Bronchial epithelial cell (primary cell): Measurements from ENCODE around the gene DCAF5. TPM values are rescaled to one million over a fixed set of nuclear protein-coding genes. Genes with fewer than 3 reads are reported as not detected.

Experiments used
- DNase-seq: peaks from one replicate; pipeline ENCODE4 v3.0.0-alpha.2; 2010; ENCODE audit warnings: low read depth
- FAIRE-seq: peaks from 2 replicates; lab custom pipeline; 2011; peaks lifted over from hg19 to GRCh38; lab: Jason Lieb, UNC
- H3K27me3 ChIP-seq: 2 replicates; pipeline ENCODE4 v1.5.1; 2011; ENCODE audit warnings: low read length; ENCODE audit not compliant: control insufficient read depth, insufficient read depth
- H3K36me3 ChIP-seq: 2 replicates; pipeline ENCODE4 v1.5.1; 2011; ENCODE audit warnings: low read length; ENCODE audit not compliant: control insufficient read depth, insufficient read depth
- H3K4me3 ChIP-seq: 2 replicates; pipeline ENCODE4 v1.5.1; 2011; ENCODE audit warnings: mild to moderate bottlenecking, low read depth, low read length, control low read depth
- CTCF ChIP-seq: IDR thresholded peaks from 2 replicates; pipeline ENCODE4 v1.5.1; 2011; ENCODE audit warnings: mild to moderate bottlenecking, moderate library complexity, low read length, control low read depth, inconsistent platforms; ENCODE audit not compliant: insufficient read depth, severe bottlenecking
- total RNA-seq: library from RNA; depleted of rRNA; stranded (reverse); fragments of >200 nt; gene quantifications from 2 replicates; pipeline ENCODE4 v1.2.1, GENCODE V29; 2014

DCAF5 gene
- total RNA-seq, 1 donor from 2014 or later, result 11.1 TPM

DNA sequence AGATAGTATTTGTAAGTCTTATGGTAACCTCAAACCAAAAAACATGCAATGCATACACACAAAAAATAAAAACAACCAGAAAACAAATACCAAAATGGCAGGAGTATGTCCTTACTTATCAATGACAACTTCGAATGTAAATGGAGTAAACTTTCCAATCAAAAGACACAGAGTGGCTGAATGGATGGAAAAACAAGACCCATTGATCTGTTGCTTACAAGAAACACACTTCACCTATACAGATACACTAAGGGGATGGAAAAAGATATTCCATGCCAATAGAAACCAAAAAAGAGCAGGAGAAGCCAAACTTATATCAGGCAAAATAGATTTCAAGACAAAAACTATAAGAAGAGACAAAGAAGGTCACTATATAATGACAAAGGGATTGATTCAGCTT, 8.7 kb upstream of the DCAF5 start:
- DNase-seq (no peak), FAIRE-seq (no peak)
- Histone ChIP-seq H3K4me3 (no peak overlapping the region), H3K36me3 (no peaks in the 10 kb centered on the region), H3K27me3 (no peaks in the 10 kb centered on the region)
- no peak for TF ChIP-seq CTCF

DNA sequence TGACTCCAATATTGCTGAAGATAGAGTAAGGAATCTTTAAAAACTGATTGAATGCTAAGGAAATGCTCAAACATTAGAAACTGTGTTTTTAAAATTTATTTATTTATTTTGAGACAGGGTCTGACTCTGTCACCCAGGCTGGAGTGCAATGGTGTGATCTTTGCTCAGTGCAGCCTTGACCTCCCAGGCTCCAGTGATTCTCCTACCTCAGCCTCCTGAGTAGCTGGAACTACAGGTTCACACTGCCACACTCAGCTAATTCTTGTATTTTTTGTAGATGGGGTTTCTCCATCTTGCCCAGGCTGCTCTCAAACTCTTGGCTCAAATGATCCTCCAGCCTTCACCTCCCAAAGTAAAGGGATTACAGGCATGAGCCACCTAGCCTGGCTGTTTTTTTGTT, 3.3 kb upstream of the DCAF5 start:
- H3K4me3 ChIP-seq, result no peak overlapping the region
- FAIRE-seq, result no peak
- TF ChIP-seq CTCF, result no peak
- no peaks in the 10 kb centered on the region for H3K36me3 ChIP-seq
- no peak for DNase-seq
- H3K27me3 ChIP-seq, result no peaks in the 10 kb centered on the region

DNA sequence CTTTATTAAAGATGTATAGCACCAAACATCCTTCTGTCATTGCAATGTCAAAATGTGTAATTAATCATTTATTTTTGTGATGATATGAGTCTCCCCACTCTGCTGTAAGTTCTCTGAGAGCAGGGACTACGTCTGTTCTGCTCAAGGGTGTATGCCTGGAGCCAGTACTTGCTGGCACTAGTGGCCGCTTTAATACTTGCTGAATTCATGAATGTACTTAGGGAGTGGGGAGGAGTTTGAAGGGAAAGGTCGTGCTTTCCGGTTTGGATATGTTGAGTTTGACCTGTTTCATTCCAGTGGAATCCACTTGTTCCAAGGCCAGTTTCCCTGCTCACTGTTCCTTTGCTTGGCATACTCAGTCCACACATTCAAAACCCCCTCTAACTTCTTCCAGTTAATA, 1.9 kb upstream of the DCAF5 start:
- no peak for TF ChIP-seq CTCF
- Histone ChIP-seq H3K4me3 (no peak overlapping the region), H3K36me3 (no peaks in the 10 kb centered on the region), H3K27me3 (no peaks in the 10 kb centered on the region)
- DNase-seq, result no peak
- FAIRE-seq, result no peak

GRCh38 chr14:69153873-69154270, 953 bp upstream of the DCAF5 start:
- TF ChIP-seq CTCF, result no peak
- no peak for FAIRE-seq
- H3K4me3 ChIP-seq, result peak overlapping the region; percentile 91

GRCh38 chr14:69153152-69153872, 393 bp upstream of the DCAF5 start:
- Histone ChIP-seq H3K4me3 (peak overlapping the region; percentile 91), H3K36me3 (peaks cover 2% of the 10 kb centered on the region), H3K27me3 (no peaks in the 10 kb centered on the region)
- FAIRE-seq, result no peak
- DNase-seq, result peak; percentile 89
- TF ChIP-seq CTCF, result no peak

More at GRCh38 chr14:69153873-69154270, 953 bp upstream of the DCAF5 start:
- no peak for DNase-seq
- H3K36me3 ChIP-seq, result no peaks in the 10 kb centered on the region
- no peaks in the 10 kb centered on the region for H3K27me3 ChIP-seq

GRCh38 chr14:69152181-69152901, 578 bp downstream of the DCAF5 start:
- FAIRE-seq, result no peak
- Histone ChIP-seq H3K4me3 (peak overlapping the region; percentile 91), H3K36me3 (peaks cover 4% of the 10 kb centered on the region), H3K27me3 (no peaks in the 10 kb centered on the region)
- no peak for TF ChIP-seq CTCF
- no peak for DNase-seq
